Prostate gland (tissue), 2 donors: ENCODE data around the gene COL25A1. TPM values are rescaled to one million over a fixed set of nuclear protein-coding genes. Genes with fewer than 3 reads are reported as not detected.

Experiments used
- DNase-seq: peaks from one replicate; pipeline ENCODE4 v3.0.0-alpha.2; 2019; ENCODE audit warnings: low spot score
- H3K27ac ChIP-seq, 2 donors: fragments of 200-600 bp; sonication (generic); 2 replicates each; pipeline ENCODE4 v1.5.1; 2017 to 2019
- H3K27me3 ChIP-seq: fragments of 200-600 bp; sonication (generic); replicated peaks from 2 replicates; pipeline ENCODE4 v1.5.1; 2019; ENCODE audit not compliant: insufficient read depth
- H3K36me3 ChIP-seq, 2 donors: fragments of 200-600 bp; sonication (generic); 1 replicate in 1 of 2; 2 replicates in 1 of 2; pipeline versions ENCODE4 v1.5.1 to v1.8.1; 2017 to 2019
- H3K4me1 ChIP-seq: fragments of 200-600 bp; sonication (generic); replicated peaks from 2 replicates; pipeline ENCODE4 v1.5.1; 2019
- H3K4me3 ChIP-seq, 2 donors: fragments of 200-600 bp; sonication (generic); 2 replicates each; pipeline ENCODE4 v1.5.1; 2017 to 2019
- H3K9me3 ChIP-seq: fragments of 200-600 bp; sonication (generic); 2 replicates; pipeline ENCODE4 v1.5.1; 2017
- POLR2A ChIP-seq: fragments of 450-650 bp; IDR thresholded peaks from one replicate; pipeline ENCODE4 v1.6.1; 2016; ENCODE audit warnings: antibody characterized with exemption, mild to moderate bottlenecking
- POLR2AphosphoS5 ChIP-seq: sonication (generic); formaldehyde crosslinking; IDR thresholded peaks from one replicate; pipeline ENCODE4 v1.6.1; 2017; ENCODE audit warnings: antibody characterized with exemption
- WGBS: methylation state at CpG from one replicate; pipeline ENCODE4 v1.1.5; 2018; 5-methylcytosine and 5-hydroxymethylcytosine counted together
- intact Hi-C: fragments of 100-400 bp; cut with DNase I; formaldehyde crosslinking; loops from one replicate; pipeline ENCODE4 v1.14.2; 2022
- total RNA-seq, 2 donors: library from RNA; depleted of rRNA; stranded (reverse); fragments of >200 nt; gene quantifications; one replicate each; pipeline ENCODE4 v1.1.0, GENCODE V29; 2016
- TF ChIP-seq, protein P1 (sequence below), 4 experiments: fragments of 200-600 bp in 2 of 4; fragments of 450-650 bp in 2 of 4; sonication (generic) in 2 of 4; IDR thresholded peaks; 1 replicate in 3 of 4; 2 replicates in 1 of 4; pipeline ENCODE4 v1.5.1; 2016 to 2019; ENCODE audit warnings: antibody characterized with exemption in 4 of 4, mild to moderate bottlenecking in 2 of 4, moderate library complexity in 2 of 4

Gene COL25A1
- total RNA-seq, 2 donors from 2014 or later = 0.73 to 2.8 TPM

DNA sequence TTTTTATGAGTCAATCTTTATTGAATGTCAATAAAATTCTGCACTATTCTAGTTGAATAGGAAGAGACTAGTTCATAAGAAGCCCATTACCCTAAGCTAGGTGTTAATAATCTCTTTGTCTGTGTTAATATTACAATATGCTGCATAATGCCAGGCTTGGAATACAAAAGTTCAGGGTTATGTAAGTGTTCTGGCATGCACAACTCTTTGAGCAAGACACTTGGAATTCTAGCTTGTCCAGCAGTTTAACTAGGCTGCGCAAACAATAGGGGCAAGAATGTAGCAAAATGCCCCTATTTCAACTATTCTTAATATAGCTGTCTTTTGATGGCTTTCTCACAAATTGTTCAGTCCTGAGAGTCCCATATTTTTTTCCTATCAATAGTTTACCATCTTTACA lies 508.3 kb downstream of the COL25A1 start:
- intact Hi-C loops = no loop called here
- Histone ChIP-seq H3K27ac (no peak overlapping the region), H3K4me3 (no peak overlapping the region), H3K9me3 (no peaks in the 10 kb centered on the region), H3K36me3 (no peaks in the 10 kb centered on the region), H3K4me1 (no peaks in the 10 kb centered on the region), H3K27me3 (no peaks in the 10 kb centered on the region)
- no peak for TF ChIP-seq POLR2AphosphoS5
- TF ChIP-seq POLR2A = no peak
- TF ChIP-seq, protein P1, sequence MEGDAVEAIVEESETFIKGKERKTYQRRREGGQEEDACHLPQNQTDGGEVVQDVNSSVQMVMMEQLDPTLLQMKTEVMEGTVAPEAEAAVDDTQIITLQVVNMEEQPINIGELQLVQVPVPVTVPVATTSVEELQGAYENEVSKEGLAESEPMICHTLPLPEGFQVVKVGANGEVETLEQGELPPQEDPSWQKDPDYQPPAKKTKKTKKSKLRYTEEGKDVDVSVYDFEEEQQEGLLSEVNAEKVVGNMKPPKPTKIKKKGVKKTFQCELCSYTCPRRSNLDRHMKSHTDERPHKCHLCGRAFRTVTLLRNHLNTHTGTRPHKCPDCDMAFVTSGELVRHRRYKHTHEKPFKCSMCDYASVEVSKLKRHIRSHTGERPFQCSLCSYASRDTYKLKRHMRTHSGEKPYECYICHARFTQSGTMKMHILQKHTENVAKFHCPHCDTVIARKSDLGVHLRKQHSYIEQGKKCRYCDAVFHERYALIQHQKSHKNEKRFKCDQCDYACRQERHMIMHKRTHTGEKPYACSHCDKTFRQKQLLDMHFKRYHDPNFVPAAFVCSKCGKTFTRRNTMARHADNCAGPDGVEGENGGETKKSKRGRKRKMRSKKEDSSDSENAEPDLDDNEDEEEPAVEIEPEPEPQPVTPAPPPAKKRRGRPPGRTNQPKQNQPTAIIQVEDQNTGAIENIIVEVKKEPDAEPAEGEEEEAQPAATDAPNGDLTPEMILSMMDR (IDR thresholded peaks at IDR 0.05) = no peak
- no peak for DNase-seq
- 26% methylated on average over 1 of the region's 1 CpG for WGBS

DNA sequence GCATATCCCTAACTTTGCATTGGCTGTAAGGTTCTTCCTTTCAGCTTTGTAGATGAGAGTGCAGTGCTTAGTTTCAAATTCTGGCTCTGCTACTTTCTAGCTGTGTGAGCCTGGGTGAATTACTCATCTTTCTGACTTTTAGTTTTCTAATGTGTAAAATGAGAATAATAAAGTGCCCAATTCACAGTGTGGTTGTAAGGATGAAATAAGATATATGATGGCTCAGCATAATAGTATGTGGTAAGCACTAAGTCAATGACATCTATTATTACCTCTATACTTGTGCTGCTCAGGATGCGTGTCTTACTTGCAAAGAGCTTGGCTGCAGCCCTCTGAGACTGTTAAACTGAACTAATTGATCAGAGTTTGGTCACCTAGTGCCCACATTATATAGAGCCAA lies 509.0 kb downstream of the COL25A1 start:
- Histone ChIP-seq H3K27ac (no peak overlapping the region), H3K4me3 (no peak overlapping the region), H3K9me3 (no peaks in the 10 kb centered on the region), H3K27me3 (no peaks in the 10 kb centered on the region), H3K4me1 (no peaks in the 10 kb centered on the region), H3K36me3 (no peaks in the 10 kb centered on the region)
- no peak for DNase-seq
- no peak for TF ChIP-seq POLR2A
- TF ChIP-seq, protein P1 (IDR thresholded peaks at IDR 0.05) = no peak
- TF ChIP-seq POLR2AphosphoS5 = no peak
- intact Hi-C loops = no loop called here
- 96% methylated on average over 1 of the region's 1 CpG for WGBS

DNA sequence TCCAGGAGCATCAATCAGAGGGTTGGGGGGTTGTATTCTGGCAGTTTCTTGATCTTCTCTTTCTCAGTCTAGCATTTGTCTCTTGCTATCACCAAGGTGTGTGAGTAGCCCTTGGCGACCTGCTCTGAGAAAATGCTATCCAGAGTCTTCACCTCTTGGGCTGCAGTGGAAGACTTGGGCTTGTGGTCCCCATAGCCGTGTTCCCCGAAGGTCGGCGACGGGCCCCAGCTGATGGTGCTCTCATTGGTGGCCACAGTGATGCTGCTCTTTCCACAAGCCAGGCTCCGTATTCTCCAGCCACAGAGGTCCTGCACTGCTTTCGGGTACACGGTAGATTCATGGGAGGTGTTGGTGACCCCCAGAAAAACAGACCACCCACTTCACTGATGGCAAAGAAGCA lies 513.7 kb downstream of the COL25A1 start:
- no peaks in the 10 kb centered on the region for H3K27me3 ChIP-seq
- H3K4me3 ChIP-seq = no peak overlapping the region
- no peak for TF ChIP-seq POLR2AphosphoS5
- TF ChIP-seq, protein P1 (IDR thresholded peaks at IDR 0.05) = no peak
- no peak for TF ChIP-seq POLR2A
- H3K4me1 ChIP-seq = no peaks in the 10 kb centered on the region
- no peak overlapping the region for H3K27ac ChIP-seq
- 96% methylated on average over 9 of the region's 9 CpGs for WGBS
- no peaks in the 10 kb centered on the region for H3K36me3 ChIP-seq
- DNase-seq = no peak
- intact Hi-C loops = no loop called here
- H3K9me3 ChIP-seq = no peaks in the 10 kb centered on the region

DNA sequence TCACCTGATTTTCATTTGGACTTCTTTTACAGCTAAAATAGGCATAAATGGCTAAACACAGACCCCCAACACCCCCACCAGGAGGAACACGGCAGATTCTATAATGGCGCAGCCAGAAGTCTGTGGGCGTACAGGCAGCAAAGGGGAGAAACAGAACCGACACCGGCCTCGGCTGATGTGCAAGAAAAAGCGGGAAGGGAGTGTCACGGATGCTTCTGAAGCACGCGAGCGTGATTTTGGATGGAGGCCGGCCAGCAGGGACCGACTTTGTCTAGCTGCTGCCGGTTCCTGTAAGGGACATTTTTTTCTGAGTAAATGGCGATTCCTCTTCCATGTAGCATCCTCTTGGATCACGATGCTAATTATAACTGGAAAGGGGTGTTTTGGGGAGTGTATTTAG lies 514.7 kb downstream of the COL25A1 start:
- Histone ChIP-seq H3K4me3 (no peak overlapping the region), H3K36me3 (no peaks in the 10 kb centered on the region), H3K27ac (no peak overlapping the region), H3K9me3 (no peaks in the 10 kb centered on the region), H3K4me1 (no peaks in the 10 kb centered on the region), H3K27me3 (no peaks in the 10 kb centered on the region)
- DNase-seq = no peak
- intact Hi-C loops = no loop called here
- no peak for TF ChIP-seq POLR2AphosphoS5
- no peak for TF ChIP-seq POLR2A
- TF ChIP-seq, protein P1 (IDR thresholded peaks at IDR 0.05) = no peak
- 96% methylated on average over 16 of the region's 16 CpGs for WGBS

DNA sequence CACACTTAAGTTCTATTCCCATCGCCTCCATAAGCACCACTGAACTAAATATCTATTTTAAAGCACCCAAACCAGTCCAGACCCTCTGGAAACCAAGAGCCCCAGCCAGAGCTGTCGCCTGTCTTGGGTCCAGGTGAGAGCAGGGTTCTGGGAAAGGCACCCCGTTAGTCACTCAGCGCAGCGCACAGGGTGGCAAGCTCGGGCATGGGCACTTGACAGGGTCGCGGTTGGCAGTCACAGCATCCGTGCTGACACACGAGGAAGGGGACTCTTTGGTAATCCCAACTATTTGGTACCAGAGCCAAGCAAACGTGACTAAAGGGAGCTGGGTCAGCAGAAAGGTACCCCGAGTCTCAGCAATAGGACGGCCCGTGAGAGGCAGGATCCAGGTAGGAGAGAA lies 515.4 kb downstream of the COL25A1 start:
- 92% methylated on average over 14 of the region's 14 CpGs for WGBS
- intact Hi-C loops = no loop called here
- Histone ChIP-seq H3K4me1 (no peaks in the 10 kb centered on the region), H3K36me3 (no peaks in the 10 kb centered on the region), H3K4me3 (no peak overlapping the region), H3K9me3 (no peaks in the 10 kb centered on the region), H3K27ac (no peak overlapping the region), H3K27me3 (no peaks in the 10 kb centered on the region)
- TF ChIP-seq POLR2AphosphoS5 (no peak), POLR2A (no peak)
- TF ChIP-seq, protein P1 (IDR thresholded peaks at IDR 0.05) = no peak
- no peak for DNase-seq
